Parathyroid adenoma (tissue), 2 donors: ENCODE data around the gene UCP2.

Experiments used
- H2AFZ ChIP-seq: fragments of 300-600 bp; sonication (generic); one replicate; pipeline ENCODE4 v1.7.0; 2017; ENCODE audit warnings: antibody characterized with exemption, mild to moderate bottlenecking
- H3K27ac ChIP-seq: fragments of 300-600 bp; sonication (generic); one replicate; pipeline ENCODE4 v1.7.0; 2017
- H3K27me3 ChIP-seq: fragments of 300-600 bp; sonication (generic); one replicate; pipeline ENCODE4 v1.7.0; 2017; ENCODE audit warnings: low read length; ENCODE audit not compliant: control insufficient read depth, insufficient read depth
- H3K36me3 ChIP-seq: fragments of 300-600 bp; sonication (generic); one replicate; pipeline ENCODE4 v1.7.0; 2017; ENCODE audit warnings: low read length; ENCODE audit not compliant: control insufficient read depth, insufficient read depth
- H3K4me1 ChIP-seq: fragments of 300-600 bp; sonication (generic); one replicate; pipeline ENCODE4 v1.7.0; 2017; ENCODE audit warnings: control low read depth
- H3K4me2 ChIP-seq: fragments of 300-600 bp; sonication (generic); one replicate; pipeline ENCODE4 v1.7.0; 2017; ENCODE audit warnings: low read length
- H3K4me3 ChIP-seq: fragments of 300-600 bp; sonication (generic); one replicate; pipeline ENCODE4 v1.7.0; 2017; ENCODE audit warnings: low read depth, low read length
- H3K79me2 ChIP-seq: fragments of 300-600 bp; sonication (generic); one replicate; pipeline ENCODE4 v1.7.0; 2017; ENCODE audit warnings: control low read depth
- H3K9ac ChIP-seq: fragments of 300-600 bp; sonication (generic); one replicate; pipeline ENCODE4 v1.7.0; 2017; ENCODE audit warnings: mild to moderate bottlenecking
- H3K9me3 ChIP-seq: fragments of 300-600 bp; sonication (generic); one replicate; pipeline ENCODE4 v1.7.0; 2017; ENCODE audit warnings: low read length; ENCODE audit not compliant: control insufficient read depth
- CTCF ChIP-seq: fragments of 300-600 bp; sonication (generic); IDR thresholded peaks from one replicate; pipeline ENCODE4 v1.7.0; 2017; ENCODE audit warnings: antibody characterized with exemption, mild to moderate bottlenecking
- donor health status: primary hyperparathyroidism.

Gene UCP2

DNA sequence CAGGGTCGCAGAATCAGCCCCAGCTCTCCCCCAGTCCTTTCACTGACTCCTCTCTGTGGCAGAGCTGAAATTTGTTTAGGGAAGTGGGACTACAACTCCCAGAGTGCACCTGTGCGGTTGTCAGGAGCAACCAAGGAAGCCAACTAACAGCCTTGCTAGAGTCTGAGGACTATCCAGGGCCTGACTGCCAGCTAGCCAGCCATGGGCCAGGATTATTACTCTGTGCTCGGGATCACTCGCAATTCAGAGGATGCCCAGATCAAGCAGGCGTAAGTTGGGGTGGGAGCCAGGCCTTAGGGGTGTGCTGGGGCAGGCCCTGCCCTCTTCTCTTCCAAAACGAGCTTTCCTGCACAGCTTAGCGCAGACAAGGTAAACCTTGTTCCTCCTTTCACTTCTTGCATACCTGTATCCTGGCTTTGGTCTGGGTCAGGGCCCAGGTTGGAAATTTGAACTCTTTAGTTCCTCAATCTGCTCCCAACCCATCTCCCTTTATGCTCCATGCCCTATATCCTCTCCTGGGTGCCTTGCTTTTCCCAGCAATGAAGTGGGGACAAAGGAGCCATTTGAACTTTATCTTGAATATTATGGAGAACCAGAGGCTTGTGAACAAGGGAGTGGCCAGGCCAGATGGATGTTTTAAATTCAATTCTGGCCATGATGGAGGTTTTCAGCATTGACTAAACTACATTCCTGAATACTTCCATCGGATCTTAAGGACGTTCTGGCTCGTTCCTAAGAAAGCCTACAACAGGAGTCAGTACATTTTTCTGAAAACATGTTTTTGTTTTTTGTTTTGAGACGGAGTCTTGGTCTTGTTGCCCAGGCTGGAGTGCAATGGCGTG, 31.6 kb downstream of the UCP2 start, which contains the start of gene DNAJB13:
Gene DNAJB13 (plus strand): TSS at position 158 of the 842 bp plus-strand sequence. CDS start 44 bp downstream, at position 202.
- H3K9ac ChIP-seq: no peak within 1 kb of the TSS
- no peak within 1 kb of the TSS for H2AFZ ChIP-seq
- no peak within 1 kb of the TSS for H3K27ac ChIP-seq
- H3K79me2 ChIP-seq: no peaks in the 10 kb centered on the region
- no peak within 1 kb of the TSS for H3K4me2 ChIP-seq
- no peak for TF ChIP-seq CTCF
- H3K36me3 ChIP-seq: no peaks in the 10 kb centered on the region
- no peak within 1 kb of the TSS for H3K4me3 ChIP-seq
- no peaks in the 10 kb centered on the region for H3K27me3 ChIP-seq
- H3K9me3 ChIP-seq: no peaks in the 10 kb centered on the region
- H3K4me1 ChIP-seq: no peaks in the 10 kb centered on the region

GRCh38 chr11:73949912-73950311, 32.7 kb downstream of the UCP2 start:
- TF ChIP-seq CTCF: no peak
- H3K4me3 ChIP-seq: no peak overlapping the region
- no peaks in the 10 kb centered on the region for H3K27me3 ChIP-seq
- H3K9me3 ChIP-seq: no peaks in the 10 kb centered on the region
- no peak overlapping the region for H3K27ac ChIP-seq
- H3K79me2 ChIP-seq: no peaks in the 10 kb centered on the region
- H2AFZ ChIP-seq: no peak overlapping the region
- no peaks in the 10 kb centered on the region for H3K36me3 ChIP-seq
- H3K4me1 ChIP-seq: no peaks in the 10 kb centered on the region
- H3K4me2 ChIP-seq: no peak overlapping the region
- no peak overlapping the region for H3K9ac ChIP-seq

DNA sequence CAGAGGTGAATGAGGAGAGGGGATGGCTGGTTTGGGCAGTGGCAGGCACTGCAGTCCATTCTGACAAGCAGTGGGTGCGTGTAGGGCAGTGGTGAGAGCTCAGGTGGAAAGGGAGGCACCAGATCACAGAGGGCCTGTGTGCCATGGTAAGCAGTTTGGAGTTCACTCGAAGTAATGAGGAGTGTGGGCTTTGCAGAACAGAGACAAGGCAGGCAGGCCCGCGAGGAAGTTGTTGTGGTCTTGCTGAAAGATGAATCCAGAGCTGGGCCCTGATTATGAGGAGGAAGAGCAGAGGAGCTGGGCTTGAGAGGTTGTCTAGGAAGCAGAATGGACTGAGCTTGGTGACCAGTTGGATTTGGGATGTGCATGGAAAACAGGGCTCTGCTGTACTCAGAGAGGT, 33.4 kb downstream of the UCP2 start:
- no peak overlapping the region for H3K27ac ChIP-seq
- H3K4me3 ChIP-seq: no peak overlapping the region
- H3K4me1 ChIP-seq: no peaks in the 10 kb centered on the region
- no peaks in the 10 kb centered on the region for H3K27me3 ChIP-seq
- H3K79me2 ChIP-seq: no peaks in the 10 kb centered on the region
- no peak for TF ChIP-seq CTCF
- no peak overlapping the region for H3K9ac ChIP-seq
- no peak overlapping the region for H3K4me2 ChIP-seq
- H3K9me3 ChIP-seq: no peaks in the 10 kb centered on the region
- H3K36me3 ChIP-seq: no peaks in the 10 kb centered on the region
- H2AFZ ChIP-seq: no peak overlapping the region

- Histone ChIP-seq H3K9ac (no peak overlapping the region), H3K27me3 (no peaks in the 10 kb centered on the region), H3K4me1 (no peaks in the 10 kb centered on the region), H3K36me3 (no peaks in the 10 kb centered on the region), H3K27ac (no peak overlapping the region), H3K4me3 (no peak overlapping the region), H3K9me3 (no peaks in the 10 kb centered on the region), H3K79me2 (no peaks in the 10 kb centered on the region), H3K4me2 (no peak overlapping the region), H2AFZ (no peak overlapping the region)
- no peak for TF ChIP-seq CTCF
These were observed 35.7 kb downstream of the UCP2 start for GRCh38 chr11:73946798-73947458.
